Right atrium auricular region (tissue), 2 donors: ENCODE results near the gene SC5D. TPM values are rescaled to one million over a fixed set of nuclear protein-coding genes. Genes with fewer than 3 reads are reported as not detected.

Source experiments
- DNase-seq: peaks from one replicate; pipeline ENCODE4 v3.0.0-alpha.2; 2019; ENCODE audit warnings: low spot score
- H3K27ac ChIP-seq, 2 donors: fragments of 200-600 bp; sonication (generic); 1 replicate in 1 of 2; 2 replicates in 1 of 2; pipeline ENCODE4 v1.5.1; 2016 to 2019
- H3K27me3 ChIP-seq, 2 donors: fragments of 200-600 bp; sonication (generic); one replicate each; pipeline versions ENCODE4 v1.5.1 to v1.6.0; 2017 to 2019
- H3K36me3 ChIP-seq: fragments of 200-600 bp; sonication (generic); one replicate; pipeline ENCODE4 v1.5.1; 2016
- H3K4me1 ChIP-seq, 2 donors: fragments of 200-600 bp; sonication (generic); one replicate each; pipeline versions ENCODE4 v1.5.1 to v1.6.0; 2017 to 2019
- H3K4me3 ChIP-seq, 2 donors: fragments of 200-600 bp; sonication (generic); 1 replicate in 1 of 2; 2 replicates in 1 of 2; pipeline ENCODE4 v1.5.1; 2017 to 2019; ENCODE audit warnings: mild to moderate bottlenecking in 1 of 2, moderate library complexity in 1 of 2
- H3K9me3 ChIP-seq, 2 donors: fragments of 200-600 bp; sonication (generic); one replicate each; pipeline ENCODE4 v1.5.1; 2019
- total RNA-seq, 2 donors: library from RNA; depleted of rRNA; stranded (reverse); fragments of >200 nt; gene quantifications; one replicate each; pipeline ENCODE4 v1.1.0, GENCODE V29; 2016
- TF ChIP-seq, protein P1 (sequence below), 2 donors: fragments of 200-600 bp; sonication (generic); IDR thresholded peaks; one replicate each; pipeline ENCODE4 v1.5.1; 2019; ENCODE audit warnings: antibody characterized with exemption in 2 of 2

Gene SC5D, protein sequence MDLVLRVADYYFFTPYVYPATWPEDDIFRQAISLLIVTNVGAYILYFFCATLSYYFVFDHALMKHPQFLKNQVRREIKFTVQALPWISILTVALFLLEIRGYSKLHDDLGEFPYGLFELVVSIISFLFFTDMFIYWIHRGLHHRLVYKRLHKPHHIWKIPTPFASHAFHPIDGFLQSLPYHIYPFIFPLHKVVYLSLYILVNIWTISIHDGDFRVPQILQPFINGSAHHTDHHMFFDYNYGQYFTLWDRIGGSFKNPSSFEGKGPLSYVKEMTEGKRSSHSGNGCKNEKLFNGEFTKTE
- 10 to 100 TPM; 21.6 to 22.1 TPM for total RNA-seq

DNA sequence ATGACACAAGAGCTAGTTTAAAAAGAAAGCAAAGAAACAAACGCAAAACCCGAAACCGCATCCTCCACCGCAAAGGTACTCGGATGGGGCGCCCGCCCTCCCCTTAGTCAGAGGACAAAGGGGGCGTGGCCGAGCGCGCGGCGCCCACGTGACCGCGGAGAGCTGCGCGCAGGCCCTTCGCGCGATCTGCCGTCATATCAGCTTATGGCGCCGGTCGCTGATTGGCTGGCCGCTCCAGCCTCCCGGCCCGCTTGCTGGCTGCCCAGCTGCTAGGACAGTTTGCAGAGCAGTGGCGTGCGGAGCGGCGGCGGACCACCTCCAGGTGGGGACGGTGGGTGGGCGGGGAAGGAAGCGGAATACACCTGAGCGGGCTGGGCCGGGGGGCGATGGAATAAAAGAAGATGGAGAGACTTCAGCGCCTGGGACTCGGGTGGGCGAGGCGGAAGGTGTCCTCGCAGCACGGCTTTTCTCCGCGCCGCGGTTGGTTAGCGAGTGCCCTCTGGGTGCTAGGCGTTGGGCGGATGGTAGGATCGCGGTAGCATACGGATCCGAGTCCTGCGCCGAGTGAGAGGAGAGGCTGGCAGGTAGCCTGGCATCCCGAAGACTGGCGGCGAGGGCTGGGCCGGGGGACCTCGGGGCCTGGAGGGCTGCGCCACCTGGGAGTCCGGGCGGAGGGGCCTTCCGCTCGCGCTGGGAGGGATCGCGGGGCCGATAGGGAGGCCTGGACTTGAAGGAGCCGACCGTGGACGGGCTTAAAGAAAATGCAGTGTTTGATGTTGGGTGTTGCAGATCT is at the start of gene SC5D:
Gene SC5D, plus strand, starts transcription at position 277 of the 793 bp plus-strand sequence. CDS start 10,605 bp downstream, outside the sequence.
- Histone ChIP-seq H3K4me1 (peaks cover 0 to 19% of the 10 kb centered on the region in 2 donors), H3K27ac (peak within 1 kb of the TSS; percentile 91 to 95), H3K27me3 (no peaks in the 10 kb centered on the region), H3K4me3 (peak within 1 kb of the TSS; percentile 76 to 90), H3K36me3 (no peaks in the 10 kb centered on the region), H3K9me3 (no peaks in the 10 kb centered on the region)
- TF ChIP-seq, protein P1, sequence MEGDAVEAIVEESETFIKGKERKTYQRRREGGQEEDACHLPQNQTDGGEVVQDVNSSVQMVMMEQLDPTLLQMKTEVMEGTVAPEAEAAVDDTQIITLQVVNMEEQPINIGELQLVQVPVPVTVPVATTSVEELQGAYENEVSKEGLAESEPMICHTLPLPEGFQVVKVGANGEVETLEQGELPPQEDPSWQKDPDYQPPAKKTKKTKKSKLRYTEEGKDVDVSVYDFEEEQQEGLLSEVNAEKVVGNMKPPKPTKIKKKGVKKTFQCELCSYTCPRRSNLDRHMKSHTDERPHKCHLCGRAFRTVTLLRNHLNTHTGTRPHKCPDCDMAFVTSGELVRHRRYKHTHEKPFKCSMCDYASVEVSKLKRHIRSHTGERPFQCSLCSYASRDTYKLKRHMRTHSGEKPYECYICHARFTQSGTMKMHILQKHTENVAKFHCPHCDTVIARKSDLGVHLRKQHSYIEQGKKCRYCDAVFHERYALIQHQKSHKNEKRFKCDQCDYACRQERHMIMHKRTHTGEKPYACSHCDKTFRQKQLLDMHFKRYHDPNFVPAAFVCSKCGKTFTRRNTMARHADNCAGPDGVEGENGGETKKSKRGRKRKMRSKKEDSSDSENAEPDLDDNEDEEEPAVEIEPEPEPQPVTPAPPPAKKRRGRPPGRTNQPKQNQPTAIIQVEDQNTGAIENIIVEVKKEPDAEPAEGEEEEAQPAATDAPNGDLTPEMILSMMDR (IDR thresholded peaks at IDR 0.05) = no peak
- DNase-seq = peak; percentile 97

DNA sequence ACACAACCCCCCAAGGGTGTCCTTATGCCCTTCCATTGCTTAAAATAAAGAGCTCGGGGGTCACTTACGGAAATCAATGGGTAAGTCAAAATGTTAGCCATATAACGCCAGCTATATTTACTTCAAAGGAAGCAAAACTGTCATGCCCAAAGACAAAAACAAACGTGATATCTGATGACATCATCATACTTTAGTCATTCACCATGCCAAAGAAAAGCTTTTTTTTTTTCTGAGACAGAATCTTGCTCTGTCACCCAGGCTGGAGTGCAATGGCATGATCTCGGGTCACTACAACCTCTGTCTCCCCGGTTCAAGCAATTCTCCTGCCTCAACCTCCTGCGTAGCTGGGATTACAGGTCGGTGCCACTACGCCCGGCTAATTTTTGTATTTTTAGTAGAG is 47.7 kb upstream of the SC5D start:
- Histone ChIP-seq H3K4me3 (no peak overlapping the region), H3K36me3 (no peaks in the 10 kb centered on the region), H3K9me3 (no peaks in the 10 kb centered on the region), H3K27me3 (no peaks in the 10 kb centered on the region), H3K27ac (no peak overlapping the region), H3K4me1 (peaks cover 0 to 6% of the 10 kb centered on the region in 2 donors)
- TF ChIP-seq, protein P1 (IDR thresholded peaks at IDR 0.05) = no peak
- DNase-seq = no peak

DNA sequence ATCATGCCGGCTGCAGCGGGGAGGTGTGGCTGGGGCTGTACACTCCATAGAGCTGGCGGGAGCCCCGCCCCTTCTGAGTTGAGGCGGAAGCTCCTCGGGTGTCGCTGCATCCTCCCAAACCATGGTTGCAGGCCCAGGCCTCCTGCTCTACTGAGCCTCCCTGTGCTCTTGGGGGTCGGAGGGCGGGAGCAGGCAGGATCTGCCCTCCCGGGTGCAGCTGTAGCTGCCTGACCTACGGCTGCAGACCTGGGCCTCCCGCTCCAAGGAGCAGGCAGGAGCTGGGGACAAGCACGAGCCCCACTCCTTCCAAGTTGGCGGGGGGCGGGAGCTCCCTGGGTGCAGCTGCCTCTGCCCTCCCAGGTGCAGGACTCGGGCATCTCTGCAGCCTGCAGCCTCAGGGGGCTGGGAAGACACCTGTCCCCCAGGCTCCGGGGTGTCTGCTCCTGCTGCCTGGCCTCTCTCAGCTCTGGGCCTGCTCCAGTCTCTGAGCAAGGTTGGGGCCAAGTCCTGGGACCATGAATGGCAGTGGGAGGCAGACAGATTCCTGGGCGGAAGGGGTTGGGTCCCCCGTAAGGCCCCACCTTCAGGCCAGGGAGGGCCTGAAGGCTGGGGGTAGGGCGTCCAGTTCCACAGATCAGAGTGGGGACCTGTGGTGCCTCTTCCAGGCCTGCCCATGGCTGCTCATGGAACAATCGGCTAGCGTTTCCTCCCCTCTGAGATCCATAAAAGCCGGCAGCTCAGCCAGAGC is 46.4 kb upstream of the SC5D start:
- TF ChIP-seq, protein P1 (IDR thresholded peaks at IDR 0.05) = no peak
- H3K27me3 ChIP-seq = no peaks in the 10 kb centered on the region
- H3K36me3 ChIP-seq = no peaks in the 10 kb centered on the region
- H3K4me3 ChIP-seq = no peak overlapping the region
- no peaks in the 10 kb centered on the region for H3K9me3 ChIP-seq
- H3K27ac ChIP-seq = no peak overlapping the region
- DNase-seq = no peak
- H3K4me1 ChIP-seq = peaks cover 0 to 6% of the 10 kb centered on the region in 2 donors

DNA sequence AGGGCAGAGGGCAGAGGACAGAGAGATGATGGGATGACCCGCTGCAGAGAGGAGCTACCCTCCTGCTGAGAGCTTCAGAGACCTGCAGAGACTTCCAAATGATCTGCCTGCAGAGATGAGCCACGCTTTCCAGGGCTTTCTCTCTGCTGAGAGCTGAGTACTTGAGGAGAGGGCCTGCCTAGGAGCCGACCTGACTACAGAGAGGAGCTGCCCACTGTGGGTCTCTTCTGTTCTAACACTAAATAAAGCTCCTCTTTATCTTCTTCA is 45.9 kb upstream of the SC5D start:
- DNase-seq = no peak
- no peaks in the 10 kb centered on the region for H3K27me3 ChIP-seq
- peaks cover 0 to 3% of the 10 kb centered on the region in 2 donors for H3K4me1 ChIP-seq
- H3K4me3 ChIP-seq = no peak overlapping the region
- TF ChIP-seq, protein P1 (IDR thresholded peaks at IDR 0.05) = no peak
- no peaks in the 10 kb centered on the region for H3K9me3 ChIP-seq
- H3K27ac ChIP-seq = no peak overlapping the region
- H3K36me3 ChIP-seq = no peaks in the 10 kb centered on the region

DNA sequence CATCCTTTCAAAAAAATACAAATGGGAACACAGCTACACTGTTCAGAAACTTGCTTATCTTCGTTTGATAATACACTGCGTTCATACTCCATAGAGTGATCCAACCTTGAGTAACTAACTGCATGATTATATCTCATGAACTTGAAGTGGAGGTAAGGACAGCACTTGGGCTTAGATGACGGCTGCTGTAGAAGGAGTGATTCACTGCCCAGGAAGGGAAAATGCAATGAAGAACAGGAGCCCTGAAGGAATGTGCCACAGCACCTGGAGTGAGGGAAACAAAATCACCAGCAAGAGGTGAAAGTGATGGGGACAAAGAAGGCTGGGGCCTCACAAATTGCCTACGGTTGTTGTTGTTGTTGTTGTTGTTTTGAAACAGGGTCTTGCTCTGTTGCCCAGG is 44.1 kb upstream of the SC5D start:
- no peaks in the 10 kb centered on the region for H3K36me3 ChIP-seq
- H3K27ac ChIP-seq = no peak overlapping the region
- no peaks in the 10 kb centered on the region for H3K27me3 ChIP-seq
- no peak for DNase-seq
- H3K4me1 ChIP-seq = no peaks in the 10 kb centered on the region
- H3K9me3 ChIP-seq = no peaks in the 10 kb centered on the region
- TF ChIP-seq, protein P1 (IDR thresholded peaks at IDR 0.05) = no peak
- H3K4me3 ChIP-seq = no peak overlapping the region
